Gastroesophageal sphincter (tissue), 4 donors: ENCODE measurements around the gene IRF2BPL. TPM values are rescaled to one million over a fixed set of nuclear protein-coding genes. Genes with fewer than 3 reads are reported as not detected.
A peak's percentile ranks its signal among the peaks of the same experiment; 100 is the strongest.

Experiments
- ATAC-seq: fragments of 150-250 bp; one replicate; pipeline ENCODE4 v1.9.1; 2016; ENCODE audit warnings: mild to moderate bottlenecking, moderate library complexity
- H3K27ac ChIP-seq, 4 donors: fragments of 200-600 bp; sonication (generic) in 3 of 4; 1 replicate in 3 of 4; 2 replicates in 1 of 4; pipeline ENCODE4 v1.5.1; 2016 to 2019
- H3K27me3 ChIP-seq: fragments of 200-600 bp; sonication (generic); one replicate; pipeline ENCODE4 v1.5.1; 2019
- H3K36me3 ChIP-seq, 2 donors: fragments of 200-600 bp; sonication (generic); one replicate each; pipeline ENCODE4 v1.5.1; 2019; ENCODE audit warnings: control low read depth in 1 of 2
- H3K4me1 ChIP-seq, 3 donors: fragments of 200-600 bp; sonication (generic); 1 replicate in 2 of 3; 2 replicates in 1 of 3; pipeline ENCODE4 v1.5.1; 2016 to 2019; ENCODE audit warnings: control low read depth in 2 of 3
- H3K4me3 ChIP-seq, 2 donors: fragments of 200-600 bp; sonication (generic); one replicate each; pipeline ENCODE4 v1.5.1; 2019; ENCODE audit warnings: mild to moderate bottlenecking in 1 of 2, moderate library complexity in 1 of 2
- H3K9me3 ChIP-seq, 3 donors: fragments of 200-600 bp; sonication (generic); one replicate each; pipeline ENCODE4 v1.5.1; 2017 to 2019; ENCODE audit warnings: control low read depth in 2 of 3
- CTCF ChIP-seq, 4 experiments: fragments of 200-600 bp in 2 of 4; fragments of 450-650 bp in 2 of 4; sonication (generic) in 1 of 4; IDR thresholded peaks; one replicate each; pipeline ENCODE4 v1.5.1; 2017 to 2019; ENCODE audit warnings: antibody characterized with exemption in 4 of 4, mild to moderate bottlenecking in 2 of 4, moderate library complexity in 2 of 4
- EP300 ChIP-seq: sonication (generic); formaldehyde crosslinking; IDR thresholded peaks from one replicate; pipeline ENCODE4 v1.6.1; 2017; ENCODE audit warnings: antibody characterized with exemption, mild to moderate bottlenecking
- POLR2A ChIP-seq, 2 donors: fragments of 450-650 bp; IDR thresholded peaks; one replicate each; pipeline ENCODE4 v1.6.1; 2017; ENCODE audit warnings: antibody characterized with exemption in 2 of 2, mild to moderate bottlenecking in 2 of 2, moderate library complexity in 1 of 2
- POLR2AphosphoS5 ChIP-seq: sonication (generic); formaldehyde crosslinking; IDR thresholded peaks from one replicate; pipeline ENCODE4 v1.6.1; 2017; ENCODE audit warnings: antibody characterized with exemption
- WGBS, 2 donors: methylation state at CpG; one replicate each; pipeline ENCODE4 v1.1.5; 2018; ENCODE audit warnings: low coverage in 1 of 2; 5-methylcytosine and 5-hydroxymethylcytosine counted together
- total RNA-seq, 4 donors: library from RNA; depleted of rRNA; stranded (reverse); fragments of >200 nt; gene quantifications; one replicate each; pipeline ENCODE4 v1.1.0, GENCODE V29; 2016

IRF2BPL gene
- total RNA-seq, 4 donors from 2014 or later: 53.7 to 75.6 (median 59.9) TPM

GRCh38 chr14:77041881-77042545 lies 13.5 kb upstream of the IRF2BPL start:
- H3K4me1 ChIP-seq: peaks cover 55 to 100% (median 87%) of the 10 kb centered on the region in 3 donors
- no peaks in the 10 kb centered on the region for H3K27me3 ChIP-seq
- peak; percentile 52 for ATAC-seq
- WGBS, 2 donors: 11 to 15% methylated on average over 10 to 12 of the region's 14 CpGs
- H3K9me3 ChIP-seq: no peaks in the 10 kb centered on the region
- H3K36me3 ChIP-seq: no peaks in the 10 kb centered on the region
- H3K4me3 ChIP-seq: no peak overlapping the region
- TF ChIP-seq CTCF (IDR thresholded peaks at IDR 0.05) (no peak), POLR2A (IDR thresholded peaks at IDR 0.05) (no peak), POLR2AphosphoS5 (peak; percentile 96), EP300 (no peak)
- peak overlapping the region; percentile 89 to 100 (median 92) for H3K27ac ChIP-seq

- peak; percentile 7 for ATAC-seq
- Histone ChIP-seq H3K4me3 (peak overlapping the region in 1 of 2 donors; percentile 43), H3K4me1 (peaks cover 55 to 100% (median 80%) of the 10 kb centered on the region in 3 donors), H3K36me3 (no peaks in the 10 kb centered on the region), H3K27me3 (no peaks in the 10 kb centered on the region), H3K9me3 (no peaks in the 10 kb centered on the region), H3K27ac (peak overlapping the region; percentile 89 to 100 (median 92))
- TF ChIP-seq CTCF (IDR thresholded peaks at IDR 0.05): no peak
- TF ChIP-seq POLR2AphosphoS5: peak; percentile 67
- WGBS, 2 donors: 21 to 29% methylated on average over 10 to 17 of the region's 23 CpGs
Observed at GRCh38 chr14:77040741-77041653, 12.5 kb upstream of the IRF2BPL start.

- peaks cover 50 to 100% (median 72%) of the 10 kb centered on the region in 3 donors for H3K4me1 ChIP-seq
- peak; percentile 71 for ATAC-seq
- H3K27me3 ChIP-seq: no peaks in the 10 kb centered on the region
- no peaks in the 10 kb centered on the region for H3K36me3 ChIP-seq
- H3K27ac ChIP-seq: peak overlapping the region; percentile 89 to 100 (median 92)
- WGBS, 2 donors: 0% methylated on average over 5 to 12 of the region's 26 CpGs
- TF ChIP-seq POLR2A (IDR thresholded peaks at IDR 0.05) (peak in 1 of 2 donors; percentile 20), POLR2AphosphoS5 (peak; percentile 91), EP300 (no peak), CTCF (IDR thresholded peaks at IDR 0.05) (peak in 1 of 4 experiments; percentile 1)
- no peaks in the 10 kb centered on the region for H3K9me3 ChIP-seq
- H3K4me3 ChIP-seq: peak overlapping the region in 1 of 2 donors; percentile 43
Observed at GRCh38 chr14:77040059-77040740, 11.7 kb upstream of the IRF2BPL start.

GRCh38 chr14:77039285-77040058 lies 11.0 kb upstream of the IRF2BPL start:
- 0 to 5% methylated on average over 8 to 10 of the region's 10 CpGs for WGBS, 2 donors
- Histone ChIP-seq H3K4me1 (peaks cover 46 to 100% (median 67%) of the 10 kb centered on the region in 3 donors), H3K36me3 (no peaks in the 10 kb centered on the region)

More at GRCh38 chr14:77039285-77040058, 11.0 kb upstream of the IRF2BPL start:
- TF ChIP-seq EP300: no peak
- TF ChIP-seq CTCF (IDR thresholded peaks at IDR 0.05): no peak
- no peak for TF ChIP-seq POLR2A (IDR thresholded peaks at IDR 0.05)
- no peak for TF ChIP-seq POLR2AphosphoS5
- Histone ChIP-seq H3K27ac (peak overlapping the region; percentile 89 to 100 (median 92)), H3K9me3 (no peaks in the 10 kb centered on the region), H3K4me3 (peak overlapping the region in 1 of 2 donors; percentile 43), H3K27me3 (no peaks in the 10 kb centered on the region)
- no peak for ATAC-seq
